ENCODE data around the gene TFAP2E.

The TFAP2E gene

DNA sequence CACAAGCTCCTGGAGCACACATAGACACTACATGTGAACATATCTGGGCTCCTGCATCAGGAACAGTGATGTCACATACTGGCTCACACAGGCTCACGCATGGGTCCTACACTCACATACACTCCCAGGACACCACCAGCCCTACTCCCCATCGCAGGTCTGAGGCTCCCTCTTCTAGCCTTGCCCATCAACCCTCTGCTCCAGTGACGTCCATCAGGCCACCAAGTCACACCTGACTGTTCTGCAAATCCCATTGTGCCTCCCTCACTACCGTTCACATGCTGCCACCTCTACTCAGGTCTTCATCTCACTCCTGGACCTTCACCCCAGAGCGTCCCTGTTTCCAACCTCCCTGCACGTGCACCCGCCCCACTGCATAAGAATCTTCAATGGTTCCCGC is 18.1 kb downstream of the TFAP2E start:
- TF ChIP-seq NFIC (IDR thresholded peaks at IDR 0.05) (no peak), YY1 (IDR thresholded peaks at IDR 0.05; ENCODE audit: low read depth) (no peak), FOXM1 (IDR thresholded peaks at IDR 0.05; ENCODE audit: borderline replicate concordance, low read depth) (no peak), EGR1 (IDR thresholded peaks at IDR 0.05) (no peak), TEAD4 (IDR thresholded peaks at IDR 0.05) (no peak), TAF1 (IDR thresholded peaks at IDR 0.05; ENCODE audit: low read depth) (no peak), TCF12 (IDR thresholded peaks at IDR 0.05; ENCODE audit: low read depth) (no peak), CEBPB (IDR thresholded peaks at IDR 0.05) (no peak), ZBTB7A (IDR thresholded peaks at IDR 0.05; ENCODE audit: low read depth) (no peak), RAD21 (IDR thresholded peaks at IDR 0.05; ENCODE audit: low read depth) (no peak)
- TF ChIP-seq, protein P1, sequence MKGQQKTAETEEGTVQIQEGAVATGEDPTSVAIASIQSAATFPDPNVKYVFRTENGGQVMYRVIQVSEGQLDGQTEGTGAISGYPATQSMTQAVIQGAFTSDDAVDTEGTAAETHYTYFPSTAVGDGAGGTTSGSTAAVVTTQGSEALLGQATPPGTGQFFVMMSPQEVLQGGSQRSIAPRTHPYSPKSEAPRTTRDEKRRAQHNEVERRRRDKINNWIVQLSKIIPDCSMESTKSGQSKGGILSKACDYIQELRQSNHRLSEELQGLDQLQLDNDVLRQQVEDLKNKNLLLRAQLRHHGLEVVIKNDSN (IDR thresholded peaks at IDR 0.05), result no peak
- TF ChIP-seq, protein P2, sequence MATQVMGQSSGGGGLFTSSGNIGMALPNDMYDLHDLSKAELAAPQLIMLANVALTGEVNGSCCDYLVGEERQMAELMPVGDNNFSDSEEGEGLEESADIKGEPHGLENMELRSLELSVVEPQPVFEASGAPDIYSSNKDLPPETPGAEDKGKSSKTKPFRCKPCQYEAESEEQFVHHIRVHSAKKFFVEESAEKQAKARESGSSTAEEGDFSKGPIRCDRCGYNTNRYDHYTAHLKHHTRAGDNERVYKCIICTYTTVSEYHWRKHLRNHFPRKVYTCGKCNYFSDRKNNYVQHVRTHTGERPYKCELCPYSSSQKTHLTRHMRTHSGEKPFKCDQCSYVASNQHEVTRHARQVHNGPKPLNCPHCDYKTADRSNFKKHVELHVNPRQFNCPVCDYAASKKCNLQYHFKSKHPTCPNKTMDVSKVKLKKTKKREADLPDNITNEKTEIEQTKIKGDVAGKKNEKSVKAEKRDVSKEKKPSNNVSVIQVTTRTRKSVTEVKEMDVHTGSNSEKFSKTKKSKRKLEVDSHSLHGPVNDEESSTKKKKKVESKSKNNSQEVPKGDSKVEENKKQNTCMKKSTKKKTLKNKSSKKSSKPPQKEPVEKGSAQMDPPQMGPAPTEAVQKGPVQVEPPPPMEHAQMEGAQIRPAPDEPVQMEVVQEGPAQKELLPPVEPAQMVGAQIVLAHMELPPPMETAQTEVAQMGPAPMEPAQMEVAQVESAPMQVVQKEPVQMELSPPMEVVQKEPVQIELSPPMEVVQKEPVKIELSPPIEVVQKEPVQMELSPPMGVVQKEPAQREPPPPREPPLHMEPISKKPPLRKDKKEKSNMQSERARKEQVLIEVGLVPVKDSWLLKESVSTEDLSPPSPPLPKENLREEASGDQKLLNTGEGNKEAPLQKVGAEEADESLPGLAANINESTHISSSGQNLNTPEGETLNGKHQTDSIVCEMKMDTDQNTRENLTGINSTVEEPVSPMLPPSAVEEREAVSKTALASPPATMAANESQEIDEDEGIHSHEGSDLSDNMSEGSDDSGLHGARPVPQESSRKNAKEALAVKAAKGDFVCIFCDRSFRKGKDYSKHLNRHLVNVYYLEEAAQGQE (IDR thresholded peaks at IDR 0.05; ENCODE audit: low read depth), result no peak

DNA sequence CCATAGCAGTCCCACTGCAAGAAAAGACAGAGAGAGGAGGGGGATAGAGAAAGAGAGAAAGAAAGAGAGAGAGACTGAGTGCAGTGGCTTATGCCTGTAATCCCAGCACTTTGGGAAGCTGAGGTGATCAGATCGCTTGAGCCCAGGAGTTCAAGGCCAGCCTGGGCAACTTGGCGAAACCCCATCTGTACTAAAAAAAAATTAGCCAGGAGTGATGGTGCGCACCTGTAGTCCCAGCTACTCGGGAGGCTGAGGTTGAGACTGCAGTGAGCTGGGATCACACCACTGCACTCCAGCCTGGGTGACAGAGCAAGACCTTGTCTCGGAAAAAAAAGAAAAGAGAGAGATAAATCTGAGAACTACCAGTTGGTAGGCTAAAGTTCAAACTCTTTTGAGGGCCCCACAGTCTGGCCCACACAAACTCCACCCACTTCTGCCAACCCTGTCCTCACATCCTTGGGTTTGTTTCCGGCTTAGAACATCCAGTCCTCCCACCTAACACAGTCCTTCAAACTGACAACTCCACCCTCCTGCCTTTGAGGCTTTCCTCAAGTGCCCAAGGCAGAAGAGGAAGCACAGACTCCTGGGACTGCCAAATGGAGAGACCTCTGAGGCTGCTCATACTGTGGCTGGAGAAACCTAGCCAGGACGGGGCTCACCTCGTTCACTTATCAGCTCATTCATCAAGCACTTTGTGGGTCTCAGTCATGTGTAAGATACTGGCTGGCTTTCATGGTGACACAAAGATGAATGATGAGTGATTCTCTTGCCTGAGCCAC is 20.1 kb downstream of the TFAP2E start:
- TF ChIP-seq, protein P1 (IDR thresholded peaks at IDR 0.05), result no peak
- no peak for TF ChIP-seq CEBPB (IDR thresholded peaks at IDR 0.05)
- no peak for TF ChIP-seq FOXM1 (IDR thresholded peaks at IDR 0.05; ENCODE audit: borderline replicate concordance, low read depth)
- no peak for TF ChIP-seq NFIC (IDR thresholded peaks at IDR 0.05)
- TF ChIP-seq, protein P3, sequence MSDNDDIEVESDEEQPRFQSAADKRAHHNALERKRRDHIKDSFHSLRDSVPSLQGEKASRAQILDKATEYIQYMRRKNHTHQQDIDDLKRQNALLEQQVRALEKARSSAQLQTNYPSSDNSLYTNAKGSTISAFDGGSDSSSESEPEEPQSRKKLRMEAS (IDR thresholded peaks at IDR 0.05), result no peak
- TF ChIP-seq EGR1 (IDR thresholded peaks at IDR 0.05), result no peak
- TF ChIP-seq YY1 (IDR thresholded peaks at IDR 0.05; ENCODE audit: low read depth), result no peak
- TF ChIP-seq TCF12 (IDR thresholded peaks at IDR 0.05; ENCODE audit: low read depth), result no peak
- no peak for TF ChIP-seq ZBTB7A (IDR thresholded peaks at IDR 0.05; ENCODE audit: low read depth)
- TF ChIP-seq, protein P2 (IDR thresholded peaks at IDR 0.05; ENCODE audit: low read depth), result no peak
- no peak for TF ChIP-seq CREB1 (IDR thresholded peaks at IDR 0.05; ENCODE audit: low read depth)
- TF ChIP-seq TAF1 (IDR thresholded peaks at IDR 0.05; ENCODE audit: low read depth), result no peak
- no peak for TF ChIP-seq EP300 (IDR thresholded peaks at IDR 0.05; ENCODE audit: borderline replicate concordance)
- TF ChIP-seq RAD21 (IDR thresholded peaks at IDR 0.05; ENCODE audit: low read depth), result no peak
- no peak for TF ChIP-seq TEAD4 (IDR thresholded peaks at IDR 0.05)

DNA sequence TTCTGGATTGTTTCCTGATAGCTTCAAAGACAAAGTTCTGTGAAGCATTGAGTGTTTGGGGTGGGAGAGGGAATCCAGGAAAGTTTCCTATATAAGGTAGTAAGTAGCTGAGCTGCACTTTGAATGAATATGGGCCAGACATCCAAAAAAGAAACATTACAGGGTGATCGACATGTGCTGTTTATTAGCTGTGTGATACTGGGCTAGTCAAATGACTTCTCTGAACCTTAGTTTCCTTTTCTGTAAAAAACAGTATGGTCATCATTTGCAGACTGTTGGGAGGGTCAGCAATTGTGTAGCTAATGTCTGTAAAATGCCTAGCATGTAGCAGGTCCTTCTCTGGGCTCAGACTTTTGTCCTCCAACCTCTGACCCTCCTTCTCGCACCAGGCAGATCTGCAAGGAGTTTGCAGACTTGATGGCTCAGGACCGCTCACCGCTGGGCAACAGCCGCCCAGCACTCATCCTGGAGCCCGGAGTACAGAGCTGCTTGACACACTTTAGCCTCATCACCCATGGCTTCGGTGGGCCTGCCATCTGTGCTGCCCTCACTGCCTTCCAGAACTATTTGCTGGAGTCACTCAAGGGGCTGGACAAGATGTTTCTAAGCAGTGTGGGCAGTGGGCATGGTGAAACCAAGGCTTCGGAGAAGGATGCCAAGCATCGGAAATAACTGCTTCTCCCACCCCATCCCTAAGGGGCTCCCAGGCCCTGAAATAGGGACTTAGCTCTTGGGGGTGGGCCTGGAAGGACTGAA is 21.1 kb downstream of the TFAP2E start:
- TF ChIP-seq NFIC (IDR thresholded peaks at IDR 0.05), result no peak
- no peak for TF ChIP-seq TAF1 (IDR thresholded peaks at IDR 0.05; ENCODE audit: low read depth)
- no peak for TF ChIP-seq YY1 (IDR thresholded peaks at IDR 0.05; ENCODE audit: low read depth)
- TF ChIP-seq TEAD4 (IDR thresholded peaks at IDR 0.05), result no peak
- TF ChIP-seq, protein P2 (IDR thresholded peaks at IDR 0.05; ENCODE audit: low read depth), result no peak
- TF ChIP-seq CREB1 (IDR thresholded peaks at IDR 0.05; ENCODE audit: low read depth), result no peak
- no peak for TF ChIP-seq TCF12 (IDR thresholded peaks at IDR 0.05; ENCODE audit: low read depth)
- no peak for TF ChIP-seq EGR1 (IDR thresholded peaks at IDR 0.05)
- TF ChIP-seq, protein P1 (IDR thresholded peaks at IDR 0.05), result no peak
- no peak for TF ChIP-seq CEBPB (IDR thresholded peaks at IDR 0.05)
- TF ChIP-seq, protein P3 (IDR thresholded peaks at IDR 0.05), result no peak
- TF ChIP-seq ZBTB7A (IDR thresholded peaks at IDR 0.05; ENCODE audit: low read depth), result no peak
- no peak for TF ChIP-seq FOXM1 (IDR thresholded peaks at IDR 0.05; ENCODE audit: borderline replicate concordance, low read depth)
- TF ChIP-seq RAD21 (IDR thresholded peaks at IDR 0.05; ENCODE audit: low read depth), result no peak
- TF ChIP-seq EP300 (IDR thresholded peaks at IDR 0.05; ENCODE audit: borderline replicate concordance), result no peak

Measured in Ishikawa (cell line).